NCI-H2171 treated with DMSO at 0.1 percent for 48 hours (cell line): ENCODE data around the gene CTDSP1.

ENCODE experiments used
- DNase-seq: peaks from one replicate; lab custom pipeline; 2025; lab: John Stamatoyannopoulos, UW

Gene CTDSP1

GRCh38 chr2:218425531-218425930 lies 25.9 kb downstream of the CTDSP1 start:
- no peak for DNase-seq

- DNase-seq: no peak
Measured at GRCh38 chr2:218427741-218428140, 28.1 kb downstream of the CTDSP1 start.

DNA sequence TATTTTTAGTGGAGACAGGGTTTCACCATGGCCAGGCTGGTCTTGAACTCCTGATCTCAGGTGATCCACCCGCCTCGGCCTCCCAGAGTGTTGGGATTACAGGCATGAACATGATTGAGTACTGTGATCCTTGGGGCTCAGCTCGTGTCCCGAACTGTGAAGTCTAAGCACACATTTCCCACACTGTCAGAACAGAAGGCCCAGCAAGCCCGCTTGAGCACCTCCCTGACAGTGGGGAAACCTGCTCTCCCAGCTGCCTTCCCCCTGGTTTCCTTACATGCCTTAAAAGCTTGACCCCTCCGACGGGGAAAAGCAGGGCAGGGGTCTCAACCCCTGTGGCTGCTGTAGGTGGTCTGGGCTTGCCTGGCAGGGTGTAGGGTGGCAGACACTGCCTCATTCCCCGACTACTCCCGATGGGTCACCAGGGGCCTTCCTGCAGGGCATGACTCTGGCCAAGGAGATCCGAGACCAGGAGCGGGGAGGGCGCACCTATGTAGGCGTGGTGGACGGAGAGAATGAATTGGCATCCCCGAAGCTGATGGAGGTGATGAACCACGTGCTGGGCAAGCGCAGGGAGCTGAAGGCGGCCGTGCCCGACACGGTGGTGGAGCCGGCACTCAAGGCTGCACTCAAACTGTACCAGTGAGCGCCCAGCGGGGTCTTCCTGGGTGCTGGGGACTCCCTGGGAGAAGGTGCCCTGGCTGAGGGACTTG lies 29.3 kb downstream of the CTDSP1 start:
- DNase-seq: no peak

DNA sequence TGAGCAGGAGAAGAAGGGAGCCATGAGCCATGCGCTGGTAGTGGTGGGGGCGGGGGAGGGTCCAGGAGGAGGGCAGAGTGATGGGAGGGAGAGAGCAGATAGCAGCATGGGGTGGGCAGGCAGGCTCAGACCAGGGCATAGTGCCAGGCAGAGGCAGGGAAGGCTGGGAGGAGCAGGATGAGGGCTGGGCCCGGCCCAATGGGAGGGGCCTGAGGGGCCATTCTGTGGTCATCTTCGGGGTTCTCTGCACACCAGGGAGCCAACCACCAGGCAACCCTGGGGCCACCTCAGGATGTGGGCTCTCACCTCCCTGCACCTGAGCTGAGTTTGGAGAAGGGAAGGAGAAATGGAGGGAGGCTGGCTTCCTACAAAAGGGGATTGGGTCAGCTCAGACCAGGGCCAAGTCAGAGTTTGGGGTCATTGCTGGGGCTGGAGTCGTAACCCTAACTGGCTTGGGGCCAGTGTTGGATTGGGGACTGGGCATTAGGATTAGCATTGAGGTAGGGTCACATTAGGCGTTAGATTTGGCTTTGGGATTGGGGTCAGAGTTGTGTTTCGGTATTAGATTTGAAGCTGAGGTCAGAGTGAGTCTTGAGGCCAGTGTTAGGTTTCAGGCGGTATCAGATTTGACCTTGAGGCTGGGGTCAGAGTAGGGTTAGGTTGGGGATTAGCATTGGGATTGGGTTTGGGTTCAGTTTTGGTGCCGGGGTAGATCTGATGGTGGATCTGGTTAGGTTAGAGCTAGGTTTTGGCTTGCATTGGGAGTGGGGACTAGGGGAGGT lies 30.4 kb downstream of the CTDSP1 start:
- no peak for DNase-seq

DNA sequence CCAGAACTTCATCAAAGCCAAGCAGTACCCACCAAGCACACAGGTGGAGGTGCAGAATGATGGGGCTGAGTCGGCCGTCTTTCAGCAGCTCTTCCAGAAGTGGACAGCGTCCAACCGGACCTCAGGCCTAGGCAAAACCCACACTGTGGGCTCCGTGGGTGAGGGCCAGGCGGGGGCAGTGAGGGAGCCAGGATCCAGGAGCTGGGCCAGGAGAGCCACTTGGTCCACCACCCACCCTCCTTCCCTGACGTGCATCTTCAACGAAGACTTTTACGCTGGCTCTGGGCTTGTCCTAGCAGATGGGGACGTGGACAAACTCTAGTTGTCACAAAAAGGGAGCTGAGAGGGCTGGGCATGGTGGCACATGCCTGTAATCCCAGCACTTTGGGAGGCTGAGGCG lies 31.1 kb downstream of the CTDSP1 start:
- DNase-seq: no peak

DNA sequence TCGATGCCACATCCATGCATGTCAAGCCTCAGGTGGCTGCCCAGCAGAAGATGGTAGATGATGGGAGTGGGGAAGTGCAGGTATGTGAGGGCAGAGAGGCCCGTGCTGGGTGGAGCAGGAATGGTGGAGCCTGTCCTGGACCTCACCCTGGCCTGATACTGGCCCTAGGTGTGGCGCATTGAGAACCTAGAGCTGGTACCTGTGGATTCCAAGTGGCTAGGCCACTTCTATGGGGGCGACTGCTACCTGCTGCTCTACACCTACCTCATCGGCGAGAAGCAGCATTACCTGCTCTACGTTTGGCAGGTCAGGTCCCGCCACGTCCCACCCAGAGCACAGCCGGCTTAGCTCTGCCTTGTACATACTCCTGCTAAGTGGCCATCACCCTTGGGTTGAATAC lies 32.2 kb downstream of the CTDSP1 start:
- DNase-seq: no peak

GRCh38 chr2:218432676-218433365 lies 33.2 kb downstream of the CTDSP1 start:
- DNase-seq: no peak

DNA sequence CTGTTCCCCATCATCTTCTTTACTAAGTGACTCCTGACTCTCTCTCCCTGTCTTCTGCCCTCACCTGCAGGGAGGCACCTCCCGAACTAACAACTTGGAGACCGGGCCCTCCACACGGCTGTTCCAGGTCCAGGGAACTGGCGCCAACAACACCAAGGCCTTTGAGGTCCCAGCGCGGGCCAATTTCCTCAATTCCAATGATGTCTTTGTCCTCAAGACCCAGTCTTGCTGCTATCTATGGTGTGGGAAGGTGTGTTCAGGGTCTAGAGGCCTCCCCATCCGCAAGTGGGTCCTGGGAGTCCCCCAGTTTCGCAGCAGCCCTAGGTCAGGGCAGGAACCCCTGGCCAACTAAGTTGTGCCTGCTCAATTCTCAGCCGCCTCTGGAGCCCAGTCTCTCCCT lies 34.8 kb downstream of the CTDSP1 start:
- no peak for DNase-seq

GRCh38 chr2:218435003-218435982 lies 35.6 kb downstream of the CTDSP1 start:
- no peak for DNase-seq

GRCh38 chr2:218436992-218437391 lies 37.3 kb downstream of the CTDSP1 start:
- no peak for DNase-seq

GRCh38 chr2:218437969-218438368 lies 38.3 kb downstream of the CTDSP1 start:
- DNase-seq: no peak

- no peak for DNase-seq
Measured at GRCh38 chr2:218438596-218438995, 38.9 kb downstream of the CTDSP1 start.

DNA sequence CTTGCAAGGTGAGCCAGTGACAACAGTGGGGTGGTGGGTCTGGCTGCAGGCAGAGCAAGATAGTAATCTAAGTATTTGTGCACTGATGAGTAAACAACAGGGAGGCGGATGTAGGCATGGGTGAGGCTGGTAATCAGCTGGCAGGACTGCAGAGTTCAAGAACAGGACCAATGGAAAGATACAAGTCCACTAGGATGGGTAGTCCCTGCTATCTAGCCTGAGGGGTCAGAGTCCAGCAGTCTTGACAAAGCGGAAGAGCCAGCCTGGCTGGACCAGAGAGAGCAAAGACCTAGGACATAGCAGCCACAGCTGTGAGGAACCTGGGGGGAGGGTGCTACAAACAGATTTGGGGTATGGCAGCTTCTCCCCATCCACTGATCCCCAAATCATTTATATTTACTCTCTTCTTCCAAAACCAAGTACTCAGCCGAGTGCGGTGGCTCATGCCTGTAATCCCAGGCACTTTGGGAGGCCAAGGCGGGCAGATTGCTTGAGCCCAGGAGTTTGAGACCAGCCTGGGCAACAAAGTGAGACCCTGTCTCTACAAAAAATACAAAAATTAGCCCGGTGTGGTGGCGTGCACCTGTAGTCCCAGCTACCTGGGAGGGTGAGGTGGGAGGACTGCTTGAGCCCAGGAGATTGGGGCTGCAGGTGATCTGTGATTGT lies 45.2 kb downstream of the CTDSP1 start:
- no peak for DNase-seq

DNA sequence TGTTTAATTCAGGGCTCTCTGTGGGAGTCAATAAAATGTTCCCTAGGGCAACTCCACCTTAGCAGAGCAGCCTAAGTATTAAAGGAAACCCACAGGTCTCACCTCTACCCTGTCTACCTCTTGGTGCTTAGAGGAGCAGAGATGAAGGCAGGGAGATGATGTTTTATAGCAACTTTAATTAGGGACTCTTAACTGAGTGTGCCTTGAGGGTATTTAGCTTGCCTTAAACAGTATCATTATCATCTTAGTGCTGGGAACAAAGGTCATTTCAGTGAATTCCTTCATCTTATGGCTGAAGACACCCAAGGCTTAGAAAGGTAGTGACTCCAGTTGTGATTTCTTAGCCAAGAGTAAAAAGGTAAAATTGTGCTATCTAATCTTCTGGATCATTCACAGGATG lies 45.9 kb downstream of the CTDSP1 start:
- DNase-seq: no peak

DNA sequence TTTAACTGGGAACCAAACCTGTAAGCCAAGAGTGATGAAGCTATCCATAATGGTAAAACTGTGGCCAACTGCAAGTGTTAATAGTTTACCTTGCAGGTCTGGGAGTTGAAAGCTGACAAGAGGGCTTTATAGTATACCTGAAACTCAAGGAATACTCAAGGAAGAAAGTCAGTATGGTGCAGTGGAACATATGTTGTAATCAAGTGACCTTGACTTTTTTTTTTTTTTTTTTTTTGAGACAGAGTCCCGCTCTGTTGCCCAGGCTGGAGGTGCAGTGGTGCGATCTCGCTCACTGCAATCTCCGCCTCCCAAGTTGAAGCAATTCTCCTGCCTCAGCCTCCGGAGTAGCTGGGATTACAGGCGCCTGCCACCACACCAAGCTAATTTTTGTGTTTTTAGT lies 46.9 kb downstream of the CTDSP1 start:
- DNase-seq: no peak

DNA sequence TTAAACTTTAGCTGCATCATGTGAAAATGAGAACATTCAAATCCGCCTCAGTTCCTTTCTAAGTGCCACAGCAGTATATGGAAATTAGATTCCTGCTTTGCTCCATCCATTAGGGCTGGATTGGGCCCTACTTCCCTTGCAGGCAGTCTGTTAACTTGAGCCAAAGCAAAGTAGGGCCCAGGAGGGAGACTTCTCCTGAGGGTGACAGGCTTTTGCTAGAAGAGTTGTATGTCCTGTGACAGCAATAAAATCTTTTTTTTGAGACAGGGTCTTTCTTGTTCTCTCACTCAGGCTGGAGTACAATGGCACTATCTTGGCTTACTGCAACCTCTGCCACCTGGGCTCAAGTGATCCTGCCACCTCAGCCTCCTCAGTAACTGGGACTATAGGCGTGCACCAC lies 47.4 kb downstream of the CTDSP1 start:
- DNase-seq: no peak

DNA sequence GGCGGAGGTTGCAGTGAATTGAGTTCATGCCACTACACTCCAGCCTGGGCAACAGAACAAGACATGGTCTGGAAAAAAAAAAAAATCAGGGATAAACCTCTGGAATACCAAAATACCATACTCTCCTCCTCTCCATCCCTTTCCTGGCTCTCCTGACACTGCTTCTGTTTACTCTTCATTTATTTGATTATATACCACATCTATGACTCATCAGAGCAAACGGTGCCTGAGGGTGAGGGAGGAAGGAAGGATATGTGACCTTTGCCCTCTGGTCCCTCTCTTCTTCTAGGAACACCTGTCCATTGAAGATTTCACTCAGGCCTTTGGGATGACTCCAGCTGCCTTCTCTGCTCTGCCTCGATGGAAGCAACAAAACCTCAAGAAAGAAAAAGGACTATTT lies 49.3 kb downstream of the CTDSP1 start:
- no peak for DNase-seq

DNA sequence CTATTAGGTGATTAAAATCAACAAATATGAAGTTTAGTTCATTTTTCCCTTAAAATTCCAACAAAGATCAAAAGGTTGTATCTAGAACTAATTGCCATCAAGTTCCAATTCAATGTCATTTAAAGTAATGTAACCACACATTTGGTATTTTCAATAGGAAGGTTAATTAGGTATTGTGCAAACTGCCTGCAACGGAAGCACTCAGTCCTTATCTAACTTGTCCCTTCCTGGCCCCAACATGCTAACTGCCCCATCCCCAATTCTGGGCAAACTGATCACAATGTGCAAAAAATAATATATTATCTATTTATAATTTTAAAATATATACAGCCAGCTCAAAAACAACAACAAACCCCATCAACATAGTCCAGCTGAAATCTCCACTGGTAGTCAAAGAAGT lies 52.4 kb downstream of the CTDSP1 start:
- DNase-seq: no peak
